Bronchial epithelial cell (primary cell): ENCODE data around the gene CCR9. TPM values are rescaled to one million over a fixed set of nuclear protein-coding genes. Genes with fewer than 3 reads are reported as not detected.

Source experiments
- DNase-seq: peaks from one replicate; pipeline ENCODE4 v3.0.0-alpha.2; 2010; ENCODE audit warnings: low read depth
- FAIRE-seq: peaks from 2 replicates; lab custom pipeline; 2011; peaks lifted over from hg19 to GRCh38; lab: Jason Lieb, UNC
- H3K27me3 ChIP-seq: 2 replicates; pipeline ENCODE4 v1.5.1; 2011; ENCODE audit warnings: low read length; ENCODE audit not compliant: control insufficient read depth, insufficient read depth
- H3K36me3 ChIP-seq: 2 replicates; pipeline ENCODE4 v1.5.1; 2011; ENCODE audit warnings: low read length; ENCODE audit not compliant: control insufficient read depth, insufficient read depth
- H3K4me3 ChIP-seq: 2 replicates; pipeline ENCODE4 v1.5.1; 2011; ENCODE audit warnings: mild to moderate bottlenecking, low read depth, low read length, control low read depth
- total RNA-seq: library from RNA; depleted of rRNA; stranded (reverse); fragments of >200 nt; gene quantifications from 2 replicates; pipeline ENCODE4 v1.2.1, GENCODE V29; 2014
- TF ChIP-seq, protein P1 (sequence below): IDR thresholded peaks from 2 replicates; pipeline ENCODE4 v1.5.1; 2011; ENCODE audit warnings: mild to moderate bottlenecking, moderate library complexity, low read length, control low read depth, inconsistent platforms; ENCODE audit not compliant: insufficient read depth, severe bottlenecking

The CCR9 gene
- total RNA-seq, 1 donor from 2014 or later, result not detected

DNA sequence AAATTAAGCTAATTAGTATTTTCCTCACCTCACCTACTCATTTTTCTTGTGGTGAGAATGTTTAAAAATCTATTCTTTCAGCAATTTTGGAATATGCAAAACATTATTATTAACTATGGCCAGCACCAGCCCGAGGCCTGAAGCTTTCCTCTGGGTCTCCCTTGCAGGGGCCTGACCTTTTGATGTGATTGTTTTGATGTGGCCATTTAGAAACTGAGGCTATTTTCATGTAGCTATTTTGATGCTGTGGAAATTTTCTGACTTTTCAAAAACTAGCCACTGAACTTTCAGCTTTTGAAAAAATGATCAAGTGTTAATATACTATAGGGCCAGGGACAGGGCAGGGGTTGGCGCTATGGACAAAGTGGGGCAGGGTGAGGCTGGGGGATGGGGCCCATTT lies 8.2 kb upstream of the CCR9 start:
- Histone ChIP-seq H3K36me3 (no peaks in the 10 kb centered on the region), H3K27me3 (peaks cover 2% of the 10 kb centered on the region), H3K4me3 (no peak overlapping the region)
- FAIRE-seq (no peak), DNase-seq (no peak)
- TF ChIP-seq, protein P1, sequence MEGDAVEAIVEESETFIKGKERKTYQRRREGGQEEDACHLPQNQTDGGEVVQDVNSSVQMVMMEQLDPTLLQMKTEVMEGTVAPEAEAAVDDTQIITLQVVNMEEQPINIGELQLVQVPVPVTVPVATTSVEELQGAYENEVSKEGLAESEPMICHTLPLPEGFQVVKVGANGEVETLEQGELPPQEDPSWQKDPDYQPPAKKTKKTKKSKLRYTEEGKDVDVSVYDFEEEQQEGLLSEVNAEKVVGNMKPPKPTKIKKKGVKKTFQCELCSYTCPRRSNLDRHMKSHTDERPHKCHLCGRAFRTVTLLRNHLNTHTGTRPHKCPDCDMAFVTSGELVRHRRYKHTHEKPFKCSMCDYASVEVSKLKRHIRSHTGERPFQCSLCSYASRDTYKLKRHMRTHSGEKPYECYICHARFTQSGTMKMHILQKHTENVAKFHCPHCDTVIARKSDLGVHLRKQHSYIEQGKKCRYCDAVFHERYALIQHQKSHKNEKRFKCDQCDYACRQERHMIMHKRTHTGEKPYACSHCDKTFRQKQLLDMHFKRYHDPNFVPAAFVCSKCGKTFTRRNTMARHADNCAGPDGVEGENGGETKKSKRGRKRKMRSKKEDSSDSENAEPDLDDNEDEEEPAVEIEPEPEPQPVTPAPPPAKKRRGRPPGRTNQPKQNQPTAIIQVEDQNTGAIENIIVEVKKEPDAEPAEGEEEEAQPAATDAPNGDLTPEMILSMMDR, result no peak

DNA sequence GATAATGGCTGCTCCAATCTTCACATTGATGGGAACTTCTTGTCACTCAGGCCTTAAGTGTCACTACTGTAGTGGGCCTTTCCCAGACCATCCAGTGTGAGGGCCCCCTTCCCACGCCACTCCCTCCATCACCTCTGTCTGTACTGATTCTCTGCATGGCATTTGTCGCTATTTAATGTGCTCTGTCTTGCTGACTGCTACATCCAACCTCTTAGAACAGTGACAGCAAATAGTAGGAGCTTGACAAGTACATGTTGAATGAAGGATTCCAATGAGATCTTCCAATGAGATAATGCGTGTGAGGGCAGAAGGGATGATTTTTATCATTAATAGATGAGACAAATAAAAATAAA lies 5.6 kb upstream of the CCR9 start:
- Histone ChIP-seq H3K4me3 (no peak overlapping the region), H3K27me3 (peaks cover 8% of the 10 kb centered on the region), H3K36me3 (no peaks in the 10 kb centered on the region)
- FAIRE-seq (no peak), DNase-seq (no peak)
- TF ChIP-seq, protein P1, result no peak

DNA sequence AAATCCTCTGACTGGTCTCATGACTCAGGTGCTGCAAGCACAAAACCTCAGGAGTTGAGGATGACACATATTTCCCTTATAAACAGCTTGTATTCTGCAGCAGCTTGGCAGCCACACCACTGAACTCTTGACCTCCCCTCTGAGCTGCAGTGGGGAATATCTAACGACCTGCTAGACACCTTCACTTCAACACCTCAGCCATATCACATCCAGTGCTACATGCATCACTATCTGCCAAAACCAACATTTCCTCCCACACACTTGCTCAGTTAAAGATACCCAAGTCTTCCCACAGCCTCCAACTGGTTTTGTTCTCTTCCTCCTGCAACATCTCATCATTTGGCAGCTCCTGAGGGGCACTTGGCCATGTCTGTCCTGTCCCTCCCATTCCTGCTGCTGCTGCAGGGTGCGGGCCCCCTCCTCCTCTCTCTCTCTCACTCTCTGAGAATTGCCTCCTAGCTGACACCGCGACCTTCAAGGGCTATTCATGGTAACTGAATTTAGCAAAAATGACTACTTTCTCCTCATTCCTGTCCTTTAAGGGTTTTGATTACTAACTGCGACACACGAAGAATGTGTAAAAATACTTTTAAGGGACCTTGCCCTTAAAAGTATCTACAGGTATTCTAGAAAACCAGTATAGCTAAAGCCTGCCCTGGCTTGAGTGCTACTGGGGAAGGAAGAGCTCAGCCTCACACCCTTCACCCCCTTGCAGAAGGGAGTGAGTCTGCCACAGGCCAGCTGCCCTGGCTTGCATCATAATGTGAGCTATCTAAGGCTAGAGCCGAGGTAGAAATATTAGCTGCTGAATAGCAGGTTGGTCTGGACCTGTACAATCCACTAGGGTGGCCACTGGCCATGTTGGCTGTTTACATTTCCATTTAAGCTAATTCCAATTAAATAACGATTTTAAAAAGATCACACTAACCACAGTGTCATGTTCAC lies 5.0 kb upstream of the CCR9 start:
- Histone ChIP-seq H3K36me3 (no peaks in the 10 kb centered on the region), H3K4me3 (no peak overlapping the region), H3K27me3 (peaks cover 8% of the 10 kb centered on the region)
- peak; percentile 90 for FAIRE-seq
- DNase-seq, result peak; percentile 77
- TF ChIP-seq, protein P1, result no peak

DNA sequence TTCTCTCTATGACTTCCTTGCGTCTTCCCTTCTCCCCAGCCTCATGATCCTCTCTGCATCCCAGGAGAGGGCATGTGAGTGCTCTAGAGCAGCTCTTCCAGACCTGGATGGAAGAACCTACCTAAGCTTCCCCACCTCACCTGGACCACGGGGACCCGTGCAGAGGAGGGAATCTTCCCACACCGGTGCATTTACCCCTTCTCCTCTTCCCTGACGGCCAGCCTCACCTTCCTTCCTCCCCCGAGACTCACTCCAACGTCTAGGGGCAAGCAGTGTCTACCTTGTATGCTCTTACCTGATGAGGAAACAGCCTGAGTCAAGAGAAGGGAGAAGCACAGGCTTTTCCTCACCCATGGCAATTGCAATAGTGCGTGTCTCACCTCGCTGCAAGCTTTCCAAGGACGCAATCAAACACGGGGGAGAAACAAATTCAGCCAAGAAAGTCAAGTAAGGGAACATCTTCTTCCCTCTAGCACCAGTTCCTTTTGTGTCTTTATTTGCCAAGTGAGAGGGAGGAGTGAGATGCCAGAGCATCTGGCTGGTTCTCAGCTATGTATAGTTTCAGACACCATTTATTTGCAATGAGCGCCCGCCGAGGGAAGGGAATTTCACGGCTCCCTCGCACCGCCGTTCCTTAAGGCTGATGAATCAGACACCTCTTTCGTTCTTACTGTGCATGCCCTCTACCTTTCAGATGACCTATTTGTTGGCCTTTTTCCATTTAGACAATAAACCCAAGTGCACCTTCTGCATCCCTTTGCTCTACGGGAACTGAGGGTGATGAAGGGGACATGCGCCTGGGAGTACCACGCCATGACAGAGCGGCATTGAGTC lies 1.8 kb upstream of the CCR9 start:
- Histone ChIP-seq H3K36me3 (no peaks in the 10 kb centered on the region), H3K27me3 (peaks cover 7% of the 10 kb centered on the region), H3K4me3 (no peak overlapping the region)
- TF ChIP-seq, protein P1, result no peak
- DNase-seq (no peak), FAIRE-seq (no peak)

DNA sequence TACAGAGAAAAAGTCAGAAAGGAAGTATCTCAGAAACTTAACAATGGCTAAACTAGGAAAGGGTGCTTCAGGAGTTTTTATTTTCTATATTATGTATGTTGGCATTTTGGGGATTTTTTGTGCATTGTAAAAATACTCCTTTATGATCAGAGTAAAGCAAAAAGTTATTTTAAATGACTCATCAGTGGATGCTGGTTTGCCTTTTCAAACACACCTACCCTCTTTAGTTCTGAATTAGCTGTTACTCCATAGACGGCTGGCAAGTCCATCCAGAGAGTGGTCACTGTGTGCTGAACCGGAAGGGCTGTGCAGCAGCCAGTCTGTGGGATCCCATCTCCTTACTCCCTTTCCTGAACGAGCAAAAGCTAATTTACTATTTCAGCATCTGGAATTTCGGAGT lies 942 bp downstream of the CCR9 start:
- FAIRE-seq, result no peak
- TF ChIP-seq, protein P1, result no peak
- Histone ChIP-seq H3K36me3 (no peaks in the 10 kb centered on the region), H3K27me3 (peaks cover 9% of the 10 kb centered on the region), H3K4me3 (no peak overlapping the region)
- DNase-seq, result no peak
